NCI-H1694 treated with DMSO at 0.1 percent for 48 hours (cell line): ENCODE measurements around the gene REPIN1.
A peak's percentile ranks its signal among the peaks of the same experiment; 100 is the strongest.

Experiments used
- DNase-seq: peaks from one replicate; lab custom pipeline; 2025; lab: John Stamatoyannopoulos, UW

Gene REPIN1

DNA sequence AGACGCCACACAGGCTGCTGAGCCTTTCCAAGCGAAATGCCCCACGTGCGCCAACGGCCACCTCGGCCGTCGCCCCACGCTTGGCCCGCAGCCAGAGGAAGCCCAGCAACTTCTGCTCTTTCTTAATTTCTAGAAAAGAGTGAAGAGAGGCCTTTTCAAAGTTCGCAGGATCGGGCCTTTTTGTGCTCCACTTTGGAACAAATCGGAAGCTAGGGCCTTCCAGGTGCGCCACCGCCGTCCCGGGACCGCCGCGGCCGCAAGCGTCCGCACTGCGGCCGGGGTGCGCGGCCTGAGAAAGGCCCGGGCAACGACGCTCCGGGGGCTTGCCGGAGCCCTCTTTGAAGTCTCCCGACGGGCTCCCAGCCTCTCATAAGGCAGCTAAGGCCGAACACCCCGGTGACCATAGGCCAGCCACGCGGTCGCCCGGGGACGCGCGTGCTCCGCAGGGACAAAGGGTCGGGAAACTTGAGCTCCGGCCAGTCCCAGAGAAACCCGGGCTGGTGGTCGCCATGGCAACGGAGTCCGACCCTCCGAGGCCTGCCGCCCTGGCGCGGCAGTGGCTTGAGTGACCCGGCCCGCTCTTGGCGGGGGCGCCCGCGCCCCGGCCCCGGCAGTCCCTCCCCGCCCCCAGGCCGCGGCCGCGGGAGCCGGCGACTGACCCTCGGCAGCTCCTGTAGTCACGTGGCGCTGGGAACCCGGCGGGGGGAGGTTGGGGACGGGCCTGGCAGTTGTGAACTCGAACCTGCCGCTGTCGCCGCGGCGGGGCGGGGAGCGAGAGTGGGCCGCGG lies at the start of gene REPIN1:
REPIN1 (plus strand) TSS at position 727 of the 788 bp plus-strand sequence. CDS start 890 bp downstream, outside the sequence.
- peak; percentile 18 for DNase-seq

DNA sequence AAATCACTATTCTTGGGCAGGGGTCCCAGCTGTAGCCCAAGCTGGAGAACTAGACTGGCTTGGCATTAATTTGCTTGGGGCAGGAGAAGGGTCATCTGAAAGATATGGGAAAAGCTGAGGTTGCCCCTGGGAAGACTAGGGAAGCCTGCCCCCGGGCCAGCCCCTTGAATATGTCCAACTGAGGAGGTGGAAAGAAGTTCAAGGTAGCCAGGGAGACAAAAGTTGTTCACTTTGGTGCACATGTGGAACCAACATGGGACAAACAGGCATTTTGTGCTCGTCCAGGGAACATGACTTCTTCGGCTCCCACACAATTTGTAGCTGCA lies 46.9 kb upstream of the REPIN1 start:
- DNase-seq: no peak

DNA sequence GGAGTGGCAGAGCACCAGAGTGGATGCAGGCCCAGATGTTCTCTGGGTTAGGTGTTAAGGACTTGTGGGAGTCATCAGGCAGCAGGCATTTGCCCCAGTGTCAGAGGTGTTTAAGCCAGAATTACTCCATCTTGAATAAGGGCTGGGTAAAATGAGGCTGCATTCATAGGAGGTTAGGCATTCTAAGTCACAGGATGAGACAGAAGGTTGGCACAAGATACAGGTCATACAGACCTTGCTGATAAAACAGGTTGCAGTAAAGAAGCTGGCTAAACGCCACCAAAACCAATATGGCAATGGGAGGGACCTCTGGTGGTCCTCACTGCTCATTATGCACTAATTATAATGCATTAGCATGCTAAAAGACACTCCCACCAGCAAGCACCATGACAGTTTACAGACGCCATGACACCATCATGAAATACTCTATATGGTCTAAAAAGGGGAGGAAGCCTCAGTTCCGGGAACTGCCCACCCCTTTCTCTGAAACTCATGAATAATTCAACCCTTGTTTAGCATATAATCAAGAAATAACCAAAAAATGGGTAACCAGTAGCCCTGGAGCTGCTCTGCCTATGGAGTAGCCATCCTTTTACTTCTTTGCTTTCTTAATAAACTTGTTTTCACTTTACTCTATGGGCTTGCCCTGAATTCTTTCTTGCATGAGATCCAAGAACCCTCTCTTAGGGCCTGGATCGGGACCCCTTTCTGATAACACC lies 46.3 kb upstream of the REPIN1 start:
- peak; percentile 9 for DNase-seq

DNA sequence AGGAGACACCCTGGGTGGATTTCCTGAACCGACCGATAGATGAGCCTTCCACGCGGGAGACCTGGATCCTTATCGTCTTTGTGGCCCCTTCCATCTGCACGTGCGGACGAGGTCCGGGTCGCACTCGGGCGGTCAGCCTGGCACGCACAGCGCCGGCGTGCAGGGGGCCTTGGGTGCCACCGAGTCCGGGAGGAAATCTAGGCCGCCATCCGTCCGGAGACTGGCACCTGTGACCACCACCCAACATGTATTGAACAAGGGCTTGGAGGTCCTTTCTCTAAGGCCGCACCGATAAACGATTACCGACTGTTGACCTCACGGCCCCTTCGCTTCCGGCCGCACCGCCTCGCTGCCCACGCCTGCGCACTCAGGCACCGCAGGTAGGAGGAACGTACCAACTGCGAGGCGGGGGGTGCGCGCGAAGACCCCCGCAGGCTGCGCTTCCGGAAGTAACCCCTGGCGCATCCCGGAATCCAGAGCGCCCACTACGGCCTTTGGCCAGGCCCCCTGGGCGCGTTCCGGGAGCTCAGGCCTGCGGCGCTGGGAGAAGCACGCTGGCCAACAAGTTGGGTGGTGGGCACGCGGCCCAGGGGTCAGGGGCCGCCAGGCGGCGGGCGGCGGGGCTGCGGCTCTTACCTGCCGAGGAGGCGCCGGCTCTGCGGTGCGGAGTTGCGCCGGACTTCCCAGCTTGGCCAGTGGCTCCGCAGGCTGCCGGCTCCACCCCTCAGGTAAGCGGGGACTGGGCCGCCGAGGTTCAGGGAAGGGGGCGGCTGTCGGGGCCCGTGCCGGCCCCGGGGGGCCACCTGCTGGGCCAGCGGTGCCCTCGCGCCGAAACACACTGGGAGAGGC lies 45.6 kb upstream of the REPIN1 start, which contains the start of the genes ACTR3C and LRRC61:
ACTR3C (minus strand) TSS at position 713 of the 849 bp plus-strand sequence. CDS start 28,249 bp downstream, outside the sequence.
LRRC61 (plus strand) TSS at position 523 of the 849 bp plus-strand sequence. CDS start 13,507 bp downstream, outside the sequence.
- peak; percentile 25 for DNase-seq

DNA sequence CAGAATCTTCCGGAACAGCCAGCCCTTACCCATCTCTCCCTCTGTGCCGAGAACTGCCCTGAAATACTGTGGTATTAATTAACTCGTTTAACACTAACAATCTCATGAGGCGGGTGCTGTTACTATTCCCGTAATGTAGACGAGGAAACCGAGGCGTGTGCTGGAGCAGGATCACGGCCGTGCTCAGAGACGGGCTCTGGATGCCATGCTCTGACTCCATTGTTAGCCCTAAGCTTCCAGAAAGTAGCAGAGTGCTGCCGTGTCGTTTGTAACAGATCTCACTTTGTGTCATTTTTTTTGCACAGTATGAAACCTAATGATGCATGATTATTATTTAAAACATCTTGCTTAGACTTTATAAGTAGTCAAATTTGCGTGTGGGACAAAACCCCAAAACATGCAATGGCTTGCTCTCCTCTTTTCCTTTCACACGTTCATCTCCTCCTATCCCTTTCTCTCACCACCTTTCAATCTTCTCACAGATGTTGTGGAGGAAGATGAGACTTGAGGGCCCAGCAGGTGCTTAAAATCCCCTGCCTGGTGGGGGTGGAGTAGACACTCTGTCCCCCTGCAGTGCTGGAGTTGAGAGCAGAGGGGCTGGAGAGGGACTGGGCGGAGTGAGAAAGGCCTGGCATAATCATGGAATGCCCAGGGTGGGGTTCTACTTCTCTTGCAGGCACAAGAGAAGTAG lies 44.8 kb upstream of the REPIN1 start:
- no peak for DNase-seq

DNA sequence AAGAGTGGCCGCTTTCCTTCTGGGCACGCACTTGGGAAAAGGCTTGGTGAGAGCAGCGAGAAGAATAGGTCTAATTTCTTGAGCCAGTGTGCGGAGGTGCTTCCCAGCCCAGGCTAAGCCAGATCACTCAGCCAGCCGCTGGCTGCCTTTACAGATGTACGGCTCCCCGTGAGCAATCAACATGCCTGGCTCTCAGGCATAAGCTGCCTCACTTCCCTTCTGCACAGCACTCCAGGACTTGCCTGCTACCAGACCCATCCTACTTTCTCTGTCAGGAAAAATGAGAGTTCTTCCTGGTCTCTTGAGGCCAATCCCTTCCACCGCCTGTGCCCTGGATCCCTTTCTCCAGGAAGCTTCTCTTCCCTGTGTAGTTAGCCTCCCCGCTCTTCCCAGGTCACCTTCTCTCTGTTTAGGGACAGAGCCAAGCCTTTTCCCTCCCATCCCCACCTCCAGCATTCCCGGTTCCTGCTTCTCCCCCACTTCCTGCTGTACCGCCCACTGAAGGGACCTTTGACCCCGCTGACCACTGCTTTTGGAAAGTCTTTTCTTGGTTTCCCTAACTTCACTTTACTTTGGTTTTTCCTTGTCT lies 44.2 kb upstream of the REPIN1 start:
- DNase-seq: no peak

DNA sequence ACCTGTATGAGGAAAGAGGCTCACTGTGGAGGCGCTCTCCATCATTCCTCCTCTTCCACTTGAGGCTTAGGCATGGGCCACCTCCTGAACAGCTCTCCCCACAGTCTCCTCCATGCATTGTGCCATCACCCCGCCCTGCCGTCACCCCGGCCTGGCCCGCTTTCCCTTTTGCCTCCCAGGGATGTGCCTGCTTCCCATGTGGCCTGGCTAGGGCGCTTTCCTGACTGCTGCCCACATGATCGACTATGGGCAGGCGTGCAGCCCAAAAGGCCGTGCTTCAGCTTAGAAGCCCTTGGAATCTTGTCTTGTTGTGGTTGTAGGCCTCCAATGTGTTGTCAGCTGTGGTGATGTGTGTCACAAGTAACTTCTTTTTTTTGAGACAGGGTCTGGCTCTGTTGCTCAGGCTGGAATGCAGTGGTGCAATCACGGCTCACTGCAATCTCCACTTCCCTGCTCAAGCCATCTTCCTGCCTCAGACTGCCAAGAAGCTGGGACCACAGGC lies 43.5 kb upstream of the REPIN1 start:
- DNase-seq: no peak

DNA sequence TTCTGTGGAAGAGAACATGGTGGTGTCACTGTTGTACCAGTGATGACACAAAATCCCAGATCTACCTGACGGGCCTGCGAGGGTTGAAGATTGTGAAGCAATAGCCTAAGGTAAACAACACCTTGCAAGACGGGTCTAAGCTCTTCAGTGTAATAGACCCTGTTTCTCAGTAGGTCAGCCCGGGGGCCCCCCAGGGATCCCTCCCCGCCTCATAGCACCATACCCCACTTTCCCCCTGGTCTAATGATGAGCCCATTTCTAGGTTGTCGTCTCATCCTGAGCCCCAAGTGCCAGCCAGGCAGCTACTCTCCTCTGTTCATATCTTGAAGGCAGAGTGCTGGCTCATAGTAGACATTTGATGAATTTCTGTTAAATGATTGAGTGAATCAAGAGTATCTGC lies 42.7 kb upstream of the REPIN1 start:
- DNase-seq: no peak

DNA sequence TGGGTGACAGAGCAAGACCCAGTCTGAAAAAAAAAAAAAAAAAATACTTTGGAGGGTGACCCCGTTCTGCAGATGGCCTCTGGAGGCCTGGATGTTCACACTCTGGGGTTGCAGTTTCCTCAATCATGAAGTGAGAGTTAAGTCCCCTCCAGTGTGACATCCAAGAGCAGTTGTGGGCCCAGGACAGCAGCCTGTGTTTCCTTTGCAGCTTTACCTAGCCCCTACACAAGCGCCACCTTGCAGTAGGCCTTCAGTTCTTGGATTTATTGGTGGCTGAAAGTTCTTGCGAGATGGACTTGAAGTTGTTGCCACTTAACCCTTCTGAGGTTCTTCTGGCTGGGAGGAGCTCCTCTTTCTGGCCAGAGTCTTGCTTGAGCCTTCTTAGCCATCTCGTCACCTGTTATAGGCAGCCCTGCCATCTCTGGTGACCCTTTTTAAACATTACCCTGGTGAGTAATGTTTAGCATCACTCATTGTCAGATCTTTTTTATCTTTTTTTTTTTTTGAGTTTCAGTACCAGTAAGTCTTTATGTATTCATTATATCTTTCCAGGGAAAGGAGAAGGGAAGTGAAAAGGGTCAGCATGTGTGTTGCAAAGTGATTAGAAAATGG lies 41.9 kb upstream of the REPIN1 start:
- DNase-seq: no peak

DNA sequence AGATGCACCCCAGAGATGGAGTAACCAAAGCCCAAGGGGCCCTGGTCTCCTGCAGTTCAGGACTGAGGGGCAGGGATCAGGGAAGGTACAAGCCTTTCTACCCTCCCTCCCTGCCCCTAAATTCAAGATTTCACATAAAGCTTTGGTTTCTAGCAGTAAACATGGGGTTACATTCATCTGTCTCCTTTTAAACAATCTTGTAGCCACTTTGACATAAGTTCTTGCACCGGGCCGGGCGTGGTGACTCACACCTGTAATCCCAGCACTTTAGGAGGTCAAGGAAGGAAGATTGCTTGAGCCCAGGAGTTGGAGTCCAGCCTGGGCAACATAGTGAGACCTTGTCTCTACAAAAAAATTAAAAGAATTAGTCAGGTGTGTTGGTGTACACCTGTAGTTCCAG lies 41.3 kb upstream of the REPIN1 start:
- DNase-seq: no peak

DNA sequence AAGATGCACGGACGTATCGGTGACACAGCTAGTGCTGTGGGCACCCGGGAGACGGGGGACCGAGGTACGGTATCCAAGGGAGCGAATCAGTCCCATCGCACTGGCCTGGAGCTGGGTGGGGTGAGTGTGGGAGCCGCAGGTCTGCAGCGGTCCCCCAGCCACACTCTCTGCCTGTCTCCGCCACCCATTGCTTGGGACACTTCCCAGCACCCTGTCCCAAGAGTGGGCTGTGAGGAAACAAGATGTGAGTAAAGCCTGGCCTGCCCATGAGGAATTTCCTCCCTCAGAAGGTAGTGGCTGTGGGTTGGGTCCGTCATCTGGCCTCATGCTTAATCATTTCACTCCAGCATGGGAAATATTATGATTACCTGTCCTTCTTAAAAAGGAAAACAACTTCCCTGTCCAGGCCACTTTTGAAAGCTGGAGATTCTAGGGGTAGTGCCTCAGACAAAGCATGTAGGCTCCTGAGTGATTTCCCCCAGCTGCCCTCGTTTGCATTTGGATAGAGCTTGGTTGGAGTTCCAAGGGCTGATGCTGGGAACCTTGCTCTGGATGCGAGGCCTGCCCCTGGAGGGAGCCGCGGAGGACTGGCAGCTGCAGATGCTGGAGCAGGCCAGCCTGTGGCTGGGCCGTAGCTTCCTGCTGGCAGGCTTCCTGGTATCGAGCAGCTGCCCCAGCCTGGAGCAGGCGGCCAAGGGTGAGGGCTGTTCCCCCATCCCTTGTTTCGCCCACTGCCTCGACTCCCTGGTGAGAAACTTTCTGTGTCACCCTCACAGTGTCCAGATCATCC lies 39.1 kb upstream of the REPIN1 start:
- DNase-seq: peak; percentile 29

DNA sequence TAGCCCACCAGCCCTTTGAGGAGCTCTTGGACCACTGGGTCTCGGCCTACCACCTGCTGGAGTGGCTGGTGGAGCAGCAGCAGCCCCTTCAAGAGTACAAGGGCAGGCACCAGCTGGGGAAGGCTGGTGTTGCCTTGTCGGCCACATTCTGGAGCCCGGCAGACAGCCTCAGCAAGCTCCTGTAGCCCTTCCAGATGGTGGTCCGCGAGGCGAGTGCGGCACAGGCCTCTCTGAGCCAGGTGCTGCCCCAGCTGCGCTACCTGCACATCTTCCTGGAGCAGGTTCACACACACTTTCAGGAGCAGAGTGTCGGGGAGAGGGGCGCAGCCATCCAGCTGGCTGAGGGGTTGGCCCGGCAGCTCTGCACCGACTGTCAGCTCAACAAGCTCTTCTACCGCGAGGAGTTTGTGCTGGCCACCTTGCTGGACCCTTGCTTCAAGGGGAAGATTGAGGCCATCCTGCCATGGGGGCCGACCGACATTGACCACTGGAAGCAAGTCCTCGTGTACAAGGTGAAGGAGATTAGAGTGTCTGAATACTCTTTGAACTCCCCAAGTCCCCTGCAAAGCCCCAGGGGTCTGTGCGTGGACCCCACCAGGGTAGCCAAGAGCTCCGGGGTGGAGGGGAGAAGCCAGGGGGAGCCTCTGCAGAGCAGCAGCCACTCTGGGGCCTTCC lies 38.3 kb upstream of the REPIN1 start:
- no peak for DNase-seq

DNA sequence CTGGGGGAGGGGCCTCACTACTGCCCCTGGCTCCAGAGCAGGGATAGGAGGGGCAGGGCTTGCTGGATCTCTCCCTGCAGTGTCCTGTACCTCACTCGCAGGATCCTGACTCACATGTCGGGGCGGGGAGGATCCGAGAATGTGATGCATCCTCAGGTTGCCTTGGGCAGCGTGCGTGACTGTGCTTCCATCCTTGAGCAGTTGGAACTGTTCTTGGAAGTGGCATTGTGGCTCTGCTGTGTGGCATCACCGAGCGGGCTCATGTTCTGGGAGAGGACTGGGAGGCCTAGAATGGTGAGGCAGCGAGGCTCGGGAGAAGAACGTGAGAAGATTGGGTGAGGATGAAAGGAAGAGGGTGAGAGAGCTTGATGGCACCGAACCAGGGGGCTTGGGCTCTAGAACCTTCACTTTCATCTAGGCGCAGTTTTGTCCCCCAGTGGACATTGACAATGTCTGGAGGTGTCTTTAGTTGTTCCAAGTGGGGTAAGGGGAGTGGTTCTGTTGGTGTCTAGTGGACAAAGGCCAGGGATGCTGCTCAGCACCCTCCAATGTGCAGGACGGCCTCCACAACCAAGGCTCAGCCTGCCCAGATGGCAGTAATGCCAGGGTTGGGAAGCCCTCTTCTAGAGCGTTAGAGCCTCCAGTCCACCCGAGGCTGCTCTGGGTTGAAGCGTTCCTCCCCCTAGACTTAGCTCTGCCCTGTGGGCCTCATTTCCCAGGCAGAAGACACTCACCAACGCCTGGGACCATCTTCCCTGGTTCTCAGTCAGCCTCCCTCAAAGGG lies 35.6 kb upstream of the REPIN1 start:
- DNase-seq: no peak

DNA sequence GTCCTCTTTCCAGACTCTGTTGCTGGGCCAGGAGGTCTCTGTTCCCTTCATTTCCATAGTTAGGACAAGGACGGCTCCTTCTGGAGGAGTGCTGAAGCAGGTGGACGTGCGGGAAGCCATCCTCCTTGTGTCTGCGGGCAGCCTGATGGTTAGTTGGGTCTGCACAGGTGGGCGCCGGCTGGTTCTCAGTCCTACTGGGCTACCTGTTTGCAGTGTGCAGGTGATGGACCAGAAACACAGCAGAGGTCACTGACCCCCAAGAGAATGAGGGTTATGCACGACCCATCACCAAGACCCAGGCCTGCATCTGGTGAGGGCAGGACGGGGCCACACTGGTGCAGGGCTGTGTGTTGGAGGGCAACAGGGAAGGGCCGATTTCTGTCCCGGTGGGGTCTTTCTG lies 35.0 kb upstream of the REPIN1 start:
- no peak for DNase-seq

DNA sequence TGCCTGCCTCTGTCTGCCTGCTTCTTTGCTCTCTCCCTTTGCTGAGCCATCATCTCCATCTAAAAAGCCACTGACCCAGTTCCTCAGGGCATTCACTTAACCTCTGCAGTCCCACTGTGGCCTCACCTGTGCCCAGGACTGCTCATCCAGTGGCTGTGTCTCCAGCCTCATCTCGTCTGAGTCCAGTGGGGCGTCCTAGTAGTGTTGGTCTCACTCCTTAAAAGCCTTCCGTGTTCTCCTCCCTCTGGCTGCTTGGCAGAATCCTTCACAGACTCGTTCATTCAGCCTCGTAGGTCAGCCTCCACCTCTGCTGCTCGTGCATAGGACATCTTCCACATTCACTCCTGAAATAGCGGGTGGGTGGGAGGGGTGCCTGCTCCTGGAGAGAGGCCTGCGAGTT lies 34.5 kb upstream of the REPIN1 start:
- DNase-seq: no peak

DNA sequence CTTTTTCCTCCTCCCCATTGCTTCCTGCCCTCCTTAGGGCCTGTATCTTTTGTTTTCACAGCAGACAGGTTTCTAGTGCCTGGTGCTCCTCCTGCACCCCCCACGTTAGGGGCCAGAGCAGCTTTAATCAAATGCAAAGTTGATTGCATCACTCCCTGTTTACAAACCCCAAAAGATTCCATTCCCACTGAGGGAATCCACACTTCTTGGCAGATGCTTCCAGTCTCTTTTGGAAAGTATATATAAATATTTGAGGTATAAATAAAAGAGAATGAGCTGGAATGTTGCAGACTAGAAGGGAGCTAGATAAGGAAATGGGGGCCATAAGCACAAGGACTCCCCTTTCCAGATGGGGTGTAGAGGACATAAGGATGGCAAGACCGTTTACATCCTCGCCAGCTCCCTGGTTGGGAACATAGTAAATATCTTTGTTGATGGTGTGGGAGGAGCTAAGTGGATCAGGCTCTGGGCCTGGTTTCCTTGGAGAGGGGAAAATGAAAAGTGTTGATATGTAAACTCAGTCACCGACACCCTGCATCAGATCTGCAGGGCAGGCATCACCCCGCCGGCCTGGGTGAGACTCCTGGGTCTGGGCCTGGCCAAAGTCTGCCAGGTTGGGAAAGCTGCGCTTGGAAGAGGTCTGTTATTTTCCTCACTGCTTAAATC lies 33.4 kb upstream of the REPIN1 start:
- no peak for DNase-seq

DNA sequence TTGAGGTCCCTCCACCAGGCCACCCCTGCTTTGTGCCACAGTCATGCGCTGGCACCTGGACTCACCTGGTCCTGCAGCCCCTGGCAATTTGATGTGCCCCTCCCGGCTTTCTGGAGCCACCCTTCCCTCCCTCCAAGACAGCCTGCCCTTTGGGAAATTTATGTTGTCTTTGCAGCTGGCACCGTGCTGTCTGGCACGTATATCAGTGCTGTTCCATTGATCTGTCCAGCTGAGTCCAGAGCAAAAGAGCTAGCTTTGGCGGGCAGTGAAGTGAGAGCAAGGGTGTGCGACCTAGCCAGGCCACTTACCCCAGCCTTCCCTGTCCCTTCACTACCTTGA lies 32.9 kb upstream of the REPIN1 start:
- no peak for DNase-seq

DNA sequence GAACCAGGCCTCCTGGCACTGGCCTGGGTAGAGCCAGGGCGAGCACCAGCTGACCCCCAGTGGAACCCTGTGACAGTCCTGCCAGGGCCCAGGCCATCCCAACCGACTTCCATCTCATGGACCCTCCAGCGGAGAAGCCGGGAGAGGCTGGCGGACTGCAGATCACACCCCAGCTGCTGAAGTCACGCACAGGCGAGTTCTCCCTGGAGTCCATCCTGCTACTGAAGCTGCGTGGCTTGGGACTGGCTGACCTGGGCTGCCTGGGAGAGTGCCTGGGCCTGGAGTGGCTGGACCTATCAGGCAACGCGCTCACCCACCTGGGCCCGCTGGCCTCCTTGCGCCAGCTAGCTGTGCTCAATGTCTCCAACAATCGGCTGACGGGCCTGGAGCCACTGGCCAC lies 31.9 kb upstream of the REPIN1 start:
- DNase-seq: no peak
